K562 (cell line): Measurements from ENCODE around the gene FBXW11. TPM values are rescaled to one million over a fixed set of nuclear protein-coding genes. Genes with fewer than 3 reads are reported as not detected.
A peak's percentile ranks its signal among the peaks of the same experiment; 100 is the strongest.

Source experiments
- ATAC-seq: fragments of 200-7000 bp; cut with Tn5 transposase; 3 replicates; pipeline ENCODE4 v1.9.1; 2020; ENCODE audit warnings: moderate library complexity
- BruUV-seq: library from RNA; stranded (reverse); fragments of 400-500 nt; replicated peaks from 2 replicates; lab custom pipeline; 2021; lab: Mats Ljungman, UMichigan
- CTCF ChIA-PET: fragments of 300-600 bp; formaldehyde crosslinking; extraction: SDS; loops from one replicate; lab custom pipeline; 2021; ENCODE audit warnings: low intra/inter-chr PET ratio; lab: Yijun Ruan, JAX
- POLR2A ChIA-PET: fragments of 300-600, 350-650 bp; sonication (Branson Sonifier 250); formaldehyde crosslinking; extraction: SDS; loops from one replicate; lab custom pipeline; 2021; ENCODE audit warnings: antibody characterized with exemption, inconsistent platforms; lab: Yijun Ruan, JAX
- DNase-seq, 4 experiments: peaks; one replicate each; pipeline versions ENCODE4 v3.0.0 to v3.0.0-alpha.2; 2011 to 2018; ENCODE audit warnings: low spot score in 3 of 4, mixed read lengths in 3 of 4; ENCODE audit errors: extremely low read depth in 1 of 4
- FAIRE-seq: peaks from 2 replicates; lab custom pipeline; 2011; peaks lifted over from hg19 to GRCh38; lab: Jason Lieb, UNC
- H2AFZ ChIP-seq: 2 replicates; pipeline ENCODE4 v1.6.0; 2011; ENCODE audit warnings: low read depth, low read length, control low read depth, inconsistent platforms
- H3K27ac ChIP-seq: fragments of 200-600 bp; 3 replicates; pipeline ENCODE4 v1.8.0; 2011; ENCODE audit warnings: low read depth, mild to moderate bottlenecking, control low read depth, inconsistent platforms, low read length, moderate library complexity, mixed read lengths; ENCODE audit errors: extremely low read depth
- H3K27me3 ChIP-seq, 2 experiments: fragments of 300-600 bp in 1 of 2; 2 replicates in 1 of 2; 3 replicates in 1 of 2; pipeline versions ENCODE4 v1.6.0 to v1.8.0; 2011; ENCODE audit warnings: inconsistent platforms in 2 of 2, low read length in 2 of 2, mild to moderate bottlenecking in 1 of 2, mixed read lengths in 1 of 2, moderate library complexity in 1 of 2; ENCODE audit not compliant: control insufficient read depth in 2 of 2, insufficient read depth in 2 of 2
- H3K36me3 ChIP-seq: fragments of 300-600 bp; 3 replicates; pipeline ENCODE4 v1.8.0; 2011; ENCODE audit warnings: mild to moderate bottlenecking, low read length, inconsistent platforms; ENCODE audit not compliant: control insufficient read depth, insufficient read depth
- H3K4me1 ChIP-seq, 2 experiments: fragments of 200-600 bp in 1 of 2; replicated peaks in 1 of 2; 2 replicates in 1 of 2; 3 replicates in 1 of 2; pipeline versions ENCODE4 v1.5.1 to v1.8.0; 2011; ENCODE audit warnings: inconsistent platforms in 2 of 2, low read length in 2 of 2, mild to moderate bottlenecking in 1 of 2, mixed read lengths in 1 of 2, moderate library complexity in 1 of 2; ENCODE audit not compliant: control insufficient read depth in 2 of 2, insufficient read depth in 2 of 2
- H3K4me2 ChIP-seq: 2 replicates; pipeline ENCODE4 v1.6.1; 2011; ENCODE audit warnings: low read length, control low read depth, inconsistent platforms, mixed read lengths; ENCODE audit not compliant: insufficient read depth
- H3K4me3 ChIP-seq: fragments of 200-600 bp; sonication (generic), shearing (Covaris generic); 2 replicates; pipeline ENCODE4 v1.5.1; 2016; ENCODE audit warnings: control low read depth, inconsistent platforms
- H3K79me2 ChIP-seq: fragments of 200-600 bp; 3 replicates; pipeline ENCODE4 v1.8.0; 2011; ENCODE audit warnings: low read length, inconsistent platforms; ENCODE audit not compliant: control insufficient read depth, insufficient read depth
- H3K9ac ChIP-seq, 2 experiments: 2 replicates each; pipeline versions ENCODE4 v1.6.0 to v1.6.1; 2011; ENCODE audit warnings: low read depth in 2 of 2, low read length in 2 of 2, control low read depth in 1 of 2, inconsistent platforms in 1 of 2, mild to moderate bottlenecking in 1 of 2, mixed read lengths in 1 of 2; ENCODE audit not compliant: insufficient read depth in 1 of 2
- H3K9me1 ChIP-seq: one replicate; pipeline ENCODE4 v1.6.0; 2011; ENCODE audit warnings: inconsistent platforms, mild to moderate bottlenecking, low read length, moderate library complexity; ENCODE audit not compliant: control insufficient read depth, insufficient read depth
- H3K9me3 ChIP-seq: replicated peaks from 2 replicates; pipeline ENCODE4 v1.5.1; 2011; ENCODE audit warnings: low read depth, low read length, inconsistent platforms; ENCODE audit not compliant: control insufficient read depth, insufficient read depth
- H4K20me1 ChIP-seq: replicated peaks from 2 replicates; pipeline ENCODE4 v1.6.1; 2011; ENCODE audit warnings: low read length, inconsistent platforms, mixed read lengths; ENCODE audit not compliant: control insufficient read depth, insufficient read depth
- ARID1B ChIP-seq: fragments of 450-650 bp; IDR thresholded peaks from 2 replicates; pipeline ENCODE4 v1.6.1; 2016; ENCODE audit warnings: antibody characterized with exemption, mild to moderate bottlenecking, inconsistent platforms
- DACH1 ChIP-seq: fragments of 450-650 bp; IDR thresholded peaks from 2 replicates; pipeline ENCODE4 v1.6.1; 2018; ENCODE audit not compliant: partially characterized antibody
- JUND ChIP-seq, 2 experiments: IDR thresholded peaks; 2 replicates in 1 of 2; 3 replicates in 1 of 2; pipeline ENCODE4 v1.6.1; 2011; ENCODE audit warnings: borderline replicate concordance in 2 of 2, low read depth in 2 of 2, low read length in 2 of 2, improper control_type of control experiment in 1 of 2, missing biosample characterization in 1 of 2, missing genetic modification characterization in 1 of 2, missing genetic modification reagents in 1 of 2
- NUFIP1 ChIP-seq: fragments of 450-650 bp; IDR thresholded peaks from 2 replicates; pipeline ENCODE4 v1.6.1; 2018; ENCODE audit not compliant: partially characterized antibody
- POLR2A ChIP-seq: fragments of 450-650 bp; conservative IDR thresholded peaks from 2 replicates; pipeline ENCODE4 v1.6.1; 2016
- POLR2G ChIP-seq: fragments of 200-400 bp; formaldehyde crosslinking; IDR thresholded peaks from 2 replicates; pipeline ENCODE4 v1.6.1; 2017; ENCODE audit warnings: low read depth, mild to moderate bottlenecking, antibody characterized with exemption, low read length, moderate library complexity
- RBBP5 ChIP-seq: fragments of 200-600 bp; sonication (generic); IDR thresholded peaks from 2 replicates; pipeline ENCODE4 v1.6.1; 2012; ENCODE audit warnings: borderline replicate concordance, mild to moderate bottlenecking, low read length, control low read depth, inconsistent platforms; ENCODE audit not compliant: insufficient read depth, poor library complexity, severe bottlenecking
- SAFB ChIP-seq: fragments of 200-400 bp; formaldehyde crosslinking; IDR thresholded peaks from 2 replicates; pipeline ENCODE4 v1.6.1; 2017; ENCODE audit warnings: low read depth, low read length, borderline replicate concordance
- TAF9B ChIP-seq: fragments of 450-650 bp; IDR thresholded peaks from 2 replicates; pipeline ENCODE4 v1.6.1; 2018; ENCODE audit warnings: mild to moderate bottlenecking; ENCODE audit not compliant: partially characterized antibody
- TEAD1 ChIP-seq, 2 experiments: fragments of 450-650 bp in 1 of 2; sonication (generic) in 1 of 2; formaldehyde crosslinking; IDR thresholded peaks; 2 replicates each; pipeline versions ENCODE4 v1.4.0 to v1.8.0; 2020 to 2022; ENCODE audit warnings: mild to moderate bottlenecking in 2 of 2, missing genetic modification reagents in 1 of 2
- ZBTB1 ChIP-seq: sonication (generic); formaldehyde crosslinking; IDR thresholded peaks from 2 replicates; pipeline ENCODE4 v1.8.1; 2023; ENCODE audit warnings: missing genetic modification reagents, low read depth, mild to moderate bottlenecking, borderline replicate concordance
- ZNF174 ChIP-seq: fragments of 250-450 bp; sonication (Bioruptor Pico); IDR thresholded peaks from 2 replicates; pipeline ENCODE4 v1.4.0; 2020; ENCODE audit warnings: mild to moderate bottlenecking
- ZNF57 ChIP-seq: fragments of 450-650 bp; formaldehyde crosslinking; IDR thresholded peaks from 2 replicates; pipeline ENCODE4 v1.4.0; 2020; ENCODE audit warnings: mild to moderate bottlenecking, moderate library complexity
- WGBS: fragments of 100-300 bp; shearing (Covaris generic); methylation state at CpG from one replicate; pipeline ENCODE4 v1.1.6; 2016; ENCODE audit warnings: low coverage, mixed read lengths; ENCODE audit not compliant: insufficient coverage; ENCODE audit errors: missing lambda C conversion rate; 5-methylcytosine and 5-hydroxymethylcytosine counted together
- in situ Hi-C: fragments of 300-500 bp; cut with MboI; formaldehyde crosslinking; loops from 4 replicates; pipeline ENCODE4 v1.15.0; 2018; ENCODE audit warnings: inconsistent platforms, mixed read lengths
- intact Hi-C: fragments of 100-400 bp; cut with micrococcal nuclease; formaldehyde crosslinking; loops from 2 replicates; pipeline ENCODE4 v1.14.2; 2022
- polyA plus RNA-seq, 8 experiments: library from polyadenylated mRNA; depleted of rRNA in 4 of 8; stranded (reverse) in 5 of 8; unstranded in 3 of 8; fragments of >200 nt; fragmentation: Nextera tagmentation in 2 of 8; fragmentation: Illumina TruSeq in 1 of 8; extraction: Ambion mirVana in 2 of 8; extraction: Trizol in 1 of 8; gene quantifications; 2 replicates each; pipeline versions ENCODE4 v1.2.1 to v1.2.3, GENCODE V29; 2011 to 2014; ENCODE audit warnings: inconsistent platforms in 1 of 8, missing spikeins in 1 of 8
- total RNA-seq, 7 experiments: library from RNA; depleted of rRNA in 6 of 7; stranded (reverse); fragments of >200 nt in 6 of 7; fragmentation: Illumina TruSeq in 2 of 7; extraction: Trizol in 2 of 7; gene quantifications; 2 replicates each; pipeline versions ENCODE4 v1.2.1 to v1.2.3, GENCODE V29; 2011 to 2021; ENCODE audit warnings: low replicate concordance in 1 of 7
- TF ChIP-seq, protein P1 (sequence below): fragments of 450-650 bp; formaldehyde crosslinking; IDR thresholded peaks from 2 replicates; pipeline ENCODE4 v1.4.0; 2020; ENCODE audit warnings: mild to moderate bottlenecking, mixed read lengths
- TF ChIP-seq, protein P2 (sequence below), 2 experiments: fragments of 450-650 bp in 1 of 2; sonication (generic) in 1 of 2; formaldehyde crosslinking in 1 of 2; IDR thresholded peaks in 1 of 2; conservative IDR thresholded peaks in 1 of 2; 2 replicates each; pipeline versions ENCODE4 v1.6.1 to v1.8.1; 2016 to 2023; ENCODE audit warnings: mild to moderate bottlenecking in 2 of 2, moderate library complexity in 2 of 2, inconsistent platforms in 1 of 2, missing genetic modification reagents in 1 of 2
- TF ChIP-seq, protein P3 (sequence below): fragments of 250-450 bp; sonication (Bioruptor Pico); IDR thresholded peaks from 2 replicates; pipeline ENCODE4 v1.5.0; 2020; ENCODE audit warnings: mild to moderate bottlenecking
- TF ChIP-seq, protein P4 (sequence below): sonication (generic); formaldehyde crosslinking; IDR thresholded peaks from 2 replicates; pipeline ENCODE4 v1.9.0; 2022; ENCODE audit warnings: mild to moderate bottlenecking, missing genetic modification reagents

Gene FBXW11
- total and polyA plus RNA-seq, 9 of the 15 experiments (the other 6 are each of a cell fraction or from before 2014, with no cell fraction given): 3.0 to 28.6 (median 23.6) TPM

DNA sequence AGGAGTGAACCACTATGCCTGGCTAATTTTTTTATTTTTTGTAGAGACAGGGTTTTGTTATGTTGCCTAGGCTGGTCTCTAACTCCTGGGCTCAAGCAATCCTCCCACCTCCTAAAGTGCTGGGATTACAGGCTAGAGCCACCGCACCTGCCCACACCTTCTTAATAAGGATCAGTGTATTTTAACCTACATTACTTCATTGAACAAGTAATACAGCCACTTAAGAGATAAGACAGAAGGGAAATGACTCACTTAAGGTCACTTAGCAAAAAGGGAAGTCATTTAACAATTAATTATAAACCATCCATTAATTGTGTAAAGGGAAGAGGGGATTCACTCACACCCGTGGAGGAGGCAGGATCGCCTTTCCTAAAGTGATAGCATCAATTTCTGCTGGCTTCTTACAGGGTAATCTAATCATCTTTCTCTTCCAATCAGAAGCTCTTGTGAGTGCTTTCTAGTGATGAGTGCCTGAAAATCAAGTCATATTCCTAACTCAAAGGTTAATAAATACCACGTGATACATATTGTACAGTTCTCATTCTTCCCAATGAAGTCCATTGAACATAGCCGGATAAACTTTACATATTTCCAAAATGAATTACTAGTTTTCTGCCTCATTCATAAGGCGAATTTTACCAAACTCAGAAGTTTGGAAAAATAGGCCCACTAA lies 3.5 kb downstream of the FBXW11 start:
- intact Hi-C loops (no loop called here), in situ Hi-C loops (no loop called here)
- no peak for FAIRE-seq
- no peak overlapping the region for H3K4me3 ChIP-seq
- WGBS: 42% methylated on average over 6 of the region's 6 CpGs
- H3K27me3 ChIP-seq: no peaks in the 10 kb centered on the region
- no peaks in the 10 kb centered on the region for H3K9me1 ChIP-seq
- H3K36me3 ChIP-seq: no peaks in the 10 kb centered on the region; the same call in 2 of the 3 replicates
- ATAC-seq: no peak
- peaks cover 85% of the 10 kb centered on the region for H3K79me2 ChIP-seq
- CTCF ChIA-PET: no interaction called here
- H3K4me1 ChIP-seq: peaks cover 19 to 26% of the 10 kb centered on the region in 2 experiments
- no TSS peak for BruUV-seq
- H2AFZ ChIP-seq: no peak overlapping the region
- H3K27ac ChIP-seq: no peak overlapping the region
- no peak overlapping the region for H3K4me2 ChIP-seq
- no peak for DNase-seq
- no peaks in the 10 kb centered on the region for H3K9me3 ChIP-seq
- peaks cover 18% of the 10 kb centered on the region for H4K20me1 ChIP-seq
- POLR2A ChIA-PET: interaction anchor here (1.1 kb wide), 1 partner anchor 95 kb away, joined by 3 read pairs; no protein-coding TSS in a partner anchor
- H3K9ac ChIP-seq: no peak overlapping the region
- TF ChIP-seq ZNF57 (CRISPR knock-in tag) (no peak), TEAD1 (CRISPR knock-in tag; IDR thresholded peaks at IDR 0.05) (no peak), NUFIP1 (no peak), ARID1B (peak; percentile 51), SAFB (no peak), TAF9B (no peak), DACH1 (peak; percentile 62), JUND (IDR thresholded peaks at IDR 0.05; ENCODE audit: borderline replicate concordance, low read depth, low read length) (peak; percentile 42; the same call in 1 of the 2 replicates), JUND (tag; IDR thresholded peaks at IDR 0.05; ENCODE audit: borderline replicate concordance, low read depth, low read length) (no peak), ZNF174 (CRISPR knock-in tag) (no peak), ZBTB1 (CRISPR knock-in tag) (no peak), RBBP5 (no peak), POLR2A (no peak), POLR2G (no peak)
- TF ChIP-seq, protein P1, sequence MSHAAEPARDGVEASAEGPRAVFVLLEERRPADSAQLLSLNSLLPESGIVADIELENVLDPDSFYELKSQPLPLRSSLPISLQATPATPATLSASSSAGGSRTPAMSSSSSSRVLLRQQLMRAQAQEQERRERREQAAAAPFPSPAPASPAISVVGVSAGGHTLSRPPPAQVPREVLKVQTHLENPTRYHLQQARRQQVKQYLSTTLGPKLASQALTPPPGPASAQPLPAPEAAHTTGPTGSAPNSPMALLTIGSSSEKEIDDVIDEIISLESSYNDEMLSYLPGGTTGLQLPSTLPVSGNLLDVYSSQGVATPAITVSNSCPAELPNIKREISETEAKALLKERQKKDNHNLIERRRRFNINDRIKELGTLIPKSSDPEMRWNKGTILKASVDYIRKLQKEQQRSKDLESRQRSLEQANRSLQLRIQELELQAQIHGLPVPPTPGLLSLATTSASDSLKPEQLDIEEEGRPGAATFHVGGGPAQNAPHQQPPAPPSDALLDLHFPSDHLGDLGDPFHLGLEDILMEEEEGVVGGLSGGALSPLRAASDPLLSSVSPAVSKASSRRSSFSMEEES (CRISPR knock-in tag): peak; percentile 74
- TF ChIP-seq, protein P2, sequence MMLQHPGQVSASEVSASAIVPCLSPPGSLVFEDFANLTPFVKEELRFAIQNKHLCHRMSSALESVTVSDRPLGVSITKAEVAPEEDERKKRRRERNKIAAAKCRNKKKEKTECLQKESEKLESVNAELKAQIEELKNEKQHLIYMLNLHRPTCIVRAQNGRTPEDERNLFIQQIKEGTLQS (IDR thresholded peaks at IDR 0.05): peak; percentile 57
- TF ChIP-seq, protein P2 (CRISPR knock-in tag; conservative IDR thresholded peaks at IDR 0.05): no peak
- TF ChIP-seq, protein P3, sequence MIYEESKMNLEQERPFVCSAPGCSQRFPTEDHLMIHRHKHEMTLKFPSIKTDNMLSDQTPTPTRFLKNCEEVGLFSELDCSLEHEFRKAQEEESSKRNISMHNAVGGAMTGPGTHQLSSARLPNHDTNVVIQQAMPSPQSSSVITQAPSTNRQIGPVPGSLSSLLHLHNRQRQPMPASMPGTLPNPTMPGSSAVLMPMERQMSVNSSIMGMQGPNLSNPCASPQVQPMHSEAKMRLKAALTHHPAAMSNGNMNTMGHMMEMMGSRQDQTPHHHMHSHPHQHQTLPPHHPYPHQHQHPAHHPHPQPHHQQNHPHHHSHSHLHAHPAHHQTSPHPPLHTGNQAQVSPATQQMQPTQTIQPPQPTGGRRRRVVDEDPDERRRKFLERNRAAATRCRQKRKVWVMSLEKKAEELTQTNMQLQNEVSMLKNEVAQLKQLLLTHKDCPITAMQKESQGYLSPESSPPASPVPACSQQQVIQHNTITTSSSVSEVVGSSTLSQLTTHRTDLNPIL (CRISPR knock-in tag): no peak
- TF ChIP-seq, protein P4, sequence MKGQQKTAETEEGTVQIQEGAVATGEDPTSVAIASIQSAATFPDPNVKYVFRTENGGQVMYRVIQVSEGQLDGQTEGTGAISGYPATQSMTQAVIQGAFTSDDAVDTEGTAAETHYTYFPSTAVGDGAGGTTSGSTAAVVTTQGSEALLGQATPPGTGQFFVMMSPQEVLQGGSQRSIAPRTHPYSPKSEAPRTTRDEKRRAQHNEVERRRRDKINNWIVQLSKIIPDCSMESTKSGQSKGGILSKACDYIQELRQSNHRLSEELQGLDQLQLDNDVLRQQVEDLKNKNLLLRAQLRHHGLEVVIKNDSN: no peak
